Ishikawa (cell line): ENCODE data around the gene TFG.

Source experiments
- CEBPB ChIP-seq: IDR thresholded peaks from 2 replicates; pipeline ENCODE4 v1.6.1; 2012
- CREB1 ChIP-seq: IDR thresholded peaks from 2 replicates; pipeline ENCODE4 v1.6.1; 2012; ENCODE audit warnings: low read depth
- EGR1 ChIP-seq: IDR thresholded peaks from 2 replicates; pipeline ENCODE4 v1.6.1; 2012
- EP300 ChIP-seq: IDR thresholded peaks from 2 replicates; pipeline ENCODE4 v1.6.1; 2012; ENCODE audit warnings: borderline replicate concordance
- FOXM1 ChIP-seq: IDR thresholded peaks from 2 replicates; pipeline ENCODE4 v1.6.1; 2012; ENCODE audit warnings: low read depth, borderline replicate concordance
- MAX ChIP-seq: IDR thresholded peaks from 2 replicates; pipeline ENCODE4 v1.6.1; 2012
- RAD21 ChIP-seq: IDR thresholded peaks from 2 replicates; pipeline ENCODE4 v1.6.1; 2012; ENCODE audit warnings: low read depth
- REST ChIP-seq: IDR thresholded peaks from 2 replicates; pipeline ENCODE4 v1.6.1; 2012; ENCODE audit warnings: low read depth, mild to moderate bottlenecking
- TAF1 ChIP-seq: IDR thresholded peaks from 2 replicates; pipeline ENCODE4 v1.6.1; 2012; ENCODE audit warnings: low read depth, mild to moderate bottlenecking
- TCF12 ChIP-seq: IDR thresholded peaks from 2 replicates; pipeline ENCODE4 v1.6.1; 2012; ENCODE audit warnings: low read depth
- TEAD4 ChIP-seq: IDR thresholded peaks from 2 replicates; pipeline ENCODE4 v1.6.1; 2012
- USF1 ChIP-seq: IDR thresholded peaks from 2 replicates; pipeline ENCODE4 v1.6.1; 2012
- YY1 ChIP-seq: IDR thresholded peaks from 2 replicates; pipeline ENCODE4 v1.6.1; 2012; ENCODE audit warnings: low read depth
- ZBTB7A ChIP-seq: IDR thresholded peaks from 2 replicates; pipeline ENCODE4 v1.6.1; 2012; ENCODE audit warnings: low read depth

GRCh38 chr3:100681496-100681895 lies 27.8 kb upstream of the TFG start:
- TF ChIP-seq TAF1 (no peak), CREB1 (no peak), FOXM1 (no peak), TCF12 (no peak), TEAD4 (no peak), MAX (no peak), YY1 (no peak), EP300 (no peak), USF1 (no peak), RAD21 (no peak), EGR1 (no peak), CEBPB (no peak), REST (no peak), ZBTB7A (no peak)
